SK-N-MC (cell line): Measurements from ENCODE around the gene PIGR.

Experiments
- EZH2 ChIP-seq: fragments of 200-600 bp; sonication (generic); IDR thresholded peaks from one replicate; pipeline ENCODE4 v1.6.1; 2017; ENCODE audit warnings: antibody characterized with exemption
- FOXP2 ChIP-seq: optimal IDR thresholded peaks from 2 replicates; pipeline ENCODE3; 2011; ENCODE audit warnings: mild to moderate bottlenecking, moderate library complexity; ENCODE audit not compliant: insufficient read depth; ENCODE audit errors: extremely low read length, control extremely low read depth
- POLR2AphosphoS5 ChIP-seq: IDR thresholded peaks from 2 replicates; pipeline ENCODE4 v1.6.1; 2012; ENCODE audit warnings: mild to moderate bottlenecking, low read depth, low read length, borderline replicate concordance

DNA sequence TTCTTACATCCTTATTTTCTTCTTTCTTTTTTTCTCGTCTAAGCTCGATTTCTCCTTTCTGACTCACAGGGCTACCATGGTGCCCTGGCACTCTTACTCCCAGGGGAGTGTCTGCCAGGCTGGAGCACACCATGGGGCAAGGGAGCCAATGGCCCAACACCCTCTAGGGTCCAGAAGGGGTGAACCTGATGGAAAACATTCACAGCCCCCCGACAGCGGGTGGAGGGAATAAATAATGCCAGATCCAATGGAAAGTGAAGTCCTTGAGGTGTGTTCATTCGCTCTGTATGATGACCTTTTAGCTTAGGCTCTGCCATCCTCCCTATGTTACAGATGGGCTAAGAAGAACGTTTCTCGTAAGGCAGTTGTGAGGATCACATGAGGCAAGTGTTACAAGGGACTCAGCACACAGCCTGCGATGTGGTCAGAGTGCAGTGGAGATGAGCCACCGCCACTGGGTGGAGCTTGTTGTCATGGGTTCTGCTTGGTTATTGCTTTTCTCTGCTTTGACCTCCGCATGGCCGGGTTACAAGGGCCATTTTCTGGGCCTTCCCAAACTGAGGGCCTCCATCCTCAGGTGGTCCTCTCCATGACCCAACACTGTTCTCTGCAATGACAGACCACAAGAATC, 21.0 kb downstream of the PIGR start:
- no peak for TF ChIP-seq POLR2AphosphoS5
- no peak for TF ChIP-seq EZH2
- TF ChIP-seq FOXP2, result no peak
